Measurements from ENCODE around the gene VPS13D. TPM values are rescaled to one million over a fixed set of nuclear protein-coding genes. Genes with fewer than 3 reads are reported as not detected.
A peak's percentile ranks its signal among the peaks of the same experiment; 100 is the strongest.

The VPS13D gene
- total RNA-seq, 1 experiment from 2014 or later: 33.1 TPM

GRCh38 chr1:12539320-12539704 lies 309.5 kb downstream of the VPS13D start:
- intact Hi-C loops (cut with micrococcal nuclease; ENCODE audit: unreplicated experiment) (no loop called here), in situ Hi-C loops (cut with HindIII; ENCODE audit: low pct_unique_long_range_greater_than_20kb, low sequenced_read_pairs) (no loop called here)
- Histone ChIP-seq H3K9me3 (ENCODE audit: control insufficient read depth, insufficient read depth, low read depth, low read length) (no peaks in the 10 kb centered on the region), H3K4me1 (ENCODE audit: control insufficient read depth, insufficient read depth, low read length) (peaks cover 40% of the 10 kb centered on the region), H3K36me3 (ENCODE audit: control insufficient read depth, insufficient read depth, low read length) (no peaks in the 10 kb centered on the region), H3K4me3 (ENCODE audit: low read depth in 2 of 2, low read length in 2 of 2) (no peak overlapping the region), H3K27ac (ENCODE audit: low read length) (peak overlapping the region; percentile 89), H3K27me3 (ENCODE audit: control insufficient read depth, insufficient read depth, low read length) (no peaks in the 10 kb centered on the region)
- TF ChIP-seq CTCF (IDR thresholded peaks at IDR 0.05) (no peak), SIN3A (IDR thresholded peaks at IDR 0.05; ENCODE audit: borderline replicate concordance, insufficient read depth, low read depth, low read length) (no peak), POLR2AphosphoS5 (IDR thresholded peaks at IDR 0.05; ENCODE audit: low read depth, low read length) (no peak), TCF7L2 (IDR thresholded peaks at IDR 0.05; ENCODE audit: low read depth, low read length) (no peak), REST (IDR thresholded peaks at IDR 0.05; ENCODE audit: insufficient read depth in 1 of 2, low read depth in 2 of 2, low read length in 1 of 2) (no peak)
- BruUV-seq (replicated peaks): no TSS peak
- no peak for ATAC-seq
- POLR2A ChIA-PET: no interaction called here
- no peak for DNase-seq (ENCODE audit: low read depth, low spot score)
- CTCF ChIA-PET: no interaction called here

- intact Hi-C loops (cut with micrococcal nuclease; ENCODE audit: unreplicated experiment): no loop called here
Measured at GRCh38 chr1:12539705-12540579, 310.1 kb downstream of the VPS13D start.

More at GRCh38 chr1:12539705-12540579, 310.1 kb downstream of the VPS13D start:
- Histone ChIP-seq H3K9me3 (ENCODE audit: control insufficient read depth, insufficient read depth, low read depth, low read length) (no peaks in the 10 kb centered on the region), H3K4me3 (ENCODE audit: low read depth in 2 of 2, low read length in 2 of 2) (no peak overlapping the region), H3K36me3 (ENCODE audit: control insufficient read depth, insufficient read depth, low read length) (no peaks in the 10 kb centered on the region), H3K4me1 (ENCODE audit: control insufficient read depth, insufficient read depth, low read length) (peaks cover 45% of the 10 kb centered on the region), H3K27ac (ENCODE audit: low read length) (peak overlapping the region; percentile 89), H3K27me3 (ENCODE audit: control insufficient read depth, insufficient read depth, low read length) (no peaks in the 10 kb centered on the region)
- in situ Hi-C loops (cut with HindIII; ENCODE audit: low pct_unique_long_range_greater_than_20kb, low sequenced_read_pairs): no loop called here
- POLR2A ChIA-PET: no interaction called here
- BruUV-seq (replicated peaks): no TSS peak
- TF ChIP-seq TCF7L2 (IDR thresholded peaks at IDR 0.05; ENCODE audit: low read depth, low read length) (peak; percentile 83), REST (IDR thresholded peaks at IDR 0.05; ENCODE audit: insufficient read depth in 1 of 2, low read depth in 2 of 2, low read length in 1 of 2) (no peak), CTCF (IDR thresholded peaks at IDR 0.05) (no peak), POLR2AphosphoS5 (IDR thresholded peaks at IDR 0.05; ENCODE audit: low read depth, low read length) (peak; percentile 39; the same call in 1 of the 2 replicates), SIN3A (IDR thresholded peaks at IDR 0.05; ENCODE audit: borderline replicate concordance, insufficient read depth, low read depth, low read length) (no peak)
- peak; percentile 75 for ATAC-seq
- DNase-seq (ENCODE audit: low read depth, low spot score): no peak
- CTCF ChIA-PET: no interaction called here

Measured in Panc1 (cell line).